NCI-H2196 (cell line): ENCODE results near the gene LTBP2.

Experiments
- DNase-seq: peaks from one replicate; lab custom pipeline; 2025; ENCODE audit not compliant: unreplicated experiment; lab: John Stamatoyannopoulos, UW

The LTBP2 gene

DNA sequence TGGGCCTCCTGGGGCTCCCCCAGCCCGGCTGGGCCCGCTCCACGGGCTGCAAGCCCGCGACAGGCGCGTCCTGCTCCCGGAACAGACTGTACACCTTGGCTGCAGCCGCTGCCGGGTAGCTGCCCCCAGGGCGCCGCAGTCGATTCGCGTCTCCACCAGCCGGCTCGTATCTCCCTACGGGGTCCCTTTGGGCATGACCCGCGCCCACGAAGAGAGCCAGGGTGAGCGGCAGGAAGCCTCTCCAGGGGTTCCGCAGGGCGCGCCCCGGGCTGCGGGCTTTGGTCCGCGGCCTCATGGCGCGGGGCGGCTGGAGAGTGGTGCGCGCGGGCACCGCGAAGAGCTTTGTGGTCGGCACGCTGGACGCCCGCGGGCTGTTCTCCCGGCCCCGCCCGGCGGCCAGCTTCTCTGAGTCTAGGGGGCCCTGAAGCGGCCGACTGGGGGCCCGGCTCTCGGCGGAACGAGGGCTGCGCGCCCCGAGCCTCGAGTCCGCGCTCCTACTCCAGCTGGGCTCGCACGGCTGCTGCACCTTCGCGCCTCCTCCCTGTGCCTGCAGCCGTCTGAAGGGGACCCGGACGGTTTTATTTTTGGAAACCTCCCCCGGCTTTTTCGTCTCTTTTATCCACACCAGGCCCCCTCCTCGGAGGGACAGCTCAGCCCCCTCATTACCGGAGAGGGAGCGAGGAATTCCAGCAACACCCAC is at the start of gene LTBP2:
Gene LTBP2, minus strand, starts transcription at position 588 of the 700 bp plus-strand sequence. Its CDS starts 293 bp downstream, at position 295.
- no peak for DNase-seq

DNA sequence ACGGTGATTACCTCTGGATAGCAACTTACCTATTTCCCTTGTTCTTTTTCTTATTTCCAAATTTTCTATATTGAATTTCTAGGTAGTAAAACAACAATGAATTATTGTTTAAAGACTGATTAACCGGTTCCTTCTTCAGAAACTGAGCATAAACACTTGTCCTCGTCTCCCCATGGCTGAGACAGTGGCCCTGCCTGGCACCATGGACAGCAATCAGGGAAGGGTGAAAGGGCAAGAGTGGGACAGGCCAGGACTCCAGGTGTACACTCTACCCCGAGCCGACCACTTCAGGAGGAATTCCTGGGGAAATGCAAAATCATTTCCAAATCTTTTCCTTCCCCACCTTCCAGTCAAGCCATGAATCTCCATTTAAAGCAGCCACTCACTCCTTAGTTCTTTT is 48.8 kb upstream of the LTBP2 start:
- no peak for DNase-seq

- no peak for DNase-seq
Measured at GRCh38 chr14:74660167-74660566, 48.1 kb upstream of the LTBP2 start.

DNA sequence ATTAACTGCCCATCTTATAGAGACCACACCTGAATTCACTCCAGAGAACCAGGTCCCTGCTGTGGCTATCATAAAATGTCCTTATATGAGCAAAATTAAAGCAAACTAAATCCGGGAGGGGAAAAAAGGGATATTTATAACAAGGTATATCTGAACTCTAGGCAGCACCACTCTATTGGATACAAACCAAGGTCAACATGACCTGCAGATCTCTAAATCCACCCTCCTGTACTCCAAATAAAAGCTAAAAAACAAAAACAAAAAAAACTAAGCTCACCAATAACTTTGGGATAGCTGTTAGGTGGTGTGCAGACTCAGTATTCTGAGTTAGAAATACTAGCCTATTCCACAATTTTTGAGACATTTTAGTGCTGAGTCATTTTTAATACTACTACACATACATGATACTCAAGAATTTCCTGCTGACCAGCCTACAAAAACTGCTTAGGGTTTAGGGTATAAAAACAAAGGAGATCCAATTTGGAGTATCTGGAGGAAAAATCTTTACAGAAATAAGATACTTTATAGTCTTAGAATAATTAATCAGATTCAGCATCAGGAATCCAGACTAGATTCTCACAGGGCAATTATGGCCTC is 46.6 kb upstream of the LTBP2 start:
- no peak for DNase-seq

DNA sequence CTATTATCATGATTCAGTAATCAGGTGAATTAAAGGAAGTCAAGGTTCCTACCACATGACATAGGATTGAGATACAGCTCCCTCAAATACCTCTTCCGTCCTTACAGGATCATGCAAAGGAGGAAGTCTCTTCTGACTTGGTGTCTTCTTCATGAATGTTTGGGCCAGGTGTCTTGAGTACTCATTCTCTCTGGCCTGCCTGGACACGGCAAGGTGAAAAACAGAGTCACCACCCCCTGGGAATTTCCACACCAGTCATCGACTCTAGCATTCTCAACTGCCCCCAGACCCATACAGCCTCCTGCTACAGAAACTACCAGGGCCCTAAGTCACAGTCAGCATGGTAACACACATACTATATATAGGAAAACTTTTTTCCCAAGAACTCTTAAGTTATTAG is 44.9 kb upstream of the LTBP2 start:
- no peak for DNase-seq

- DNase-seq = no peak
Measured at GRCh38 chr14:74655599-74656395, 43.8 kb upstream of the LTBP2 start.

DNA sequence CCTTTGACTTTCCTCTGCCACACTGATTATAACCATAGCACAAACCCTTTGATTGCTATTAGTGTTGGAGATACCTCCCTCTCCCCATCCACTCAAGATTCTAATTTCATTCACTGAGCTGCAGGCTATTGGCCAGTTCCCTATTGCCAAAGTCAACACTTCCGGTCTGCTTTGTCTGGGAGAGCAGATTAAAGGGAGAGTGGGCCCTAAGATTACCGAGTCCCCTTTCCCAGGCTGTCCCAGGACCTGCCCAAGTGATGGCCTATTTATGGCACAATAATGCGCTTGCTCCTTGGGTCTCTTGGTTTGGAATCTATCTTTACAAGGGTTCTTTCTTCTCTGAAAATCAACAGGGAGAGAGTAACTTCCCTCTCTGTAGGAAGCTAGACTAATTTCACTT is 42.9 kb upstream of the LTBP2 start:
- DNase-seq = no peak

DNA sequence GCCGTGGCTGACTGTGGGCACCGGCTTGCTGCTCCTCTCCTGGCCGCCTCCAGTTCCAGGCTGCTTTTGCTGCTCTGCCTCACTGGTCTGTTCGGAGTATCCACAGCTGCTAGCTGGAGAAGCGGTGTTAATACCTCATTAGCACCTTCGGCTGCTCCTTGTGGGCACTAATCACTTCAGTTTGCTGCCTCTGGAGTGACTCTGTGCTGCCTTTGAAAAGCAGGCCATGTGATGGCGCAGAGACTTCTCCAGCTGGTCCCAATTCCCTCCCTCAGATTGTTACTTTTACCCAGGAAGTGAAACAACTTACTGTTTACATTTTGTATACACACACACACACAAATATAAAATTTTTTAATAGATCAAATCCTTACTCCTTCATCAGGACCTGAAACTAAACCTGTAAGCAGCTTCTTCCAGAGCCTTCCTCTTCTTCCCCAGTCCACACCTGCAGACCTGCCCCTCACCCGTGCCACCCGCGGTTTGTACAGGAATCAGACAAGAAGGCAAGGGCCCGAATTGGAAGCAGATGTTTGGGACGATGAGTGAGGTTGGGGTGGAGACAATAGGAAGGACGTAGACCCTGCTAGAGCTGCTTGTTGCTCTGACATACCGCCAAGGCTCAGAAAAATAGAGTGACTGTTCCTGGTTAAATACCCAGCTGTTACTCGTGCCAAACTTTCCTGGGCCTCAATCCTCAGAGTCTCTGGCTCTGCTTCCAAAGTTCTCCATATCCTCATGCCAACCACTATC is 41.5 kb upstream of the LTBP2 start:
- DNase-seq = no peak

GRCh38 chr14:74652541-74652940 is 40.5 kb upstream of the LTBP2 start:
- DNase-seq = no peak

DNA sequence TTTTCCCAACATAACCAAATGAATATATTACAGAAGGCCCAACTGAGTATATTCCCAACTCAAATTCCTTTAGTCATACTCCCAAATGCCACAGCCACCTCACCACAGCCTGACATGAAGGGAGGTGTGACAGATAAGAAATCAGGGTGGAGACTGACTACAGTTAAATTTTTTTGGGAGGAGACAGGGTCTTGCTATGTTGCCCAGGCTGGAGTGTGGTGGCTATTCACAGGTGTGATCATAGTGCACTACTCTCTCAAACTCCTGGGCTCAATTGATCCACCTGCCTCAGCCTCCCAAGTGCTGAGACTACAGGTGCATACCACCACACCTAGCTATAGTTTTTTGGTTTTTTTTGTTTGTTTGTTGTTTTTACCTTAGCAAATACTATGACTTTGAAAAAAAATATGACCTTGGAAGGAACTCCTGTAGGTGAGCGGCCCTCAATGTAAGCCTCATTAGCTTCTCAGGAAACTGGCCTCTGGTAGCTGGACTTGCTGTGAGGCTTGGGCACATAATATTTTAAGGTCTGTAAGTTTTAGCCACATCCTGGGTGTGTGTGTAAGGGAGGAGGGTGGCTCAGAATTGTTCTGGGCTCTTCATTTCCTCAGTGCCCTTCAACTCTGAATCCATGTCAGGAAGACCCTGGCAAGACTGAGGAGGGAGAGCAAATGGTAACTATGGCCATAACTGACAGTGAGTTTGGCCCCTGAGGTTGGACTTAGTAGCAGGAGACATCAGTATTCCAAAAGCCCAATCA is 39.1 kb upstream of the LTBP2 start:
- DNase-seq = no peak

DNA sequence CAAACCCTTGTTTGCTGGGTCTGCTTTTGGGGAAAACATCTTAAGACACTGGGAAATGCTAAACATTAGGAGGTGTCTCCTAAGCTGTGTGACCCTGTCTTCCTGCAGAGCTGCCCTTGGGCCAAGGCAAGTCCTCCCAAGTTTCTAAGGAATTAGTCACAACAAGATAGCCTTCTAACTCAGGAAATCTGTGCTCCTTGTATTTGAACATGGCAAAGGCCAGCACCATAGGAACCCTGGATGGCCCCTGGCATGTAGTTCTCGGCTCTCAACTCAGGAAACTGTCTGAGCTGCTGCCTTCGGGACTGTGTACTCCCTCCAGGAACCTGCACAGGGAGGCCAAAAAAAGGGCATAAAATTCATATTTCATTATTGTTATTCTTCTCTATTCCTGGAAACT is 37.6 kb upstream of the LTBP2 start:
- no peak for DNase-seq

DNA sequence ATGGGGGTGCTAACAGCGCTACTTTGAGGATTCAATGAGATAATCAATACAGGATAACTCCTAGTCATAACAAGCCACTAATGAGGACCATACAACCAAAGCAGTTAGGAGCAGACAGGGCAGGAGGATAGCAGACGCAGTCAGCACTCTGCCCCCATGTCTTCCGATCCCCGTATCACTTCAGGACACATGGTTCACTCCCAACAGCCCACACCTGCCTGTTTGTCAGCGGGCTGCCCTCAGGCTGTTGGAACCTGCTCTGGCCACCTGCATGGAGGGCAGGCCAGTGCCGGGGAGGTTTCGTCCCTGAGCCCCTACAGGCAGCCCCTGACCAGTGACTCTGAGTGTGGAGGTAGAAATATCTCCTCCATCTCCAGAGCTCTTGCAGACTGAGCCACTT is 37.1 kb upstream of the LTBP2 start:
- DNase-seq = no peak

- no peak for DNase-seq
Measured at GRCh38 chr14:74648601-74649000, 36.6 kb upstream of the LTBP2 start.

DNA sequence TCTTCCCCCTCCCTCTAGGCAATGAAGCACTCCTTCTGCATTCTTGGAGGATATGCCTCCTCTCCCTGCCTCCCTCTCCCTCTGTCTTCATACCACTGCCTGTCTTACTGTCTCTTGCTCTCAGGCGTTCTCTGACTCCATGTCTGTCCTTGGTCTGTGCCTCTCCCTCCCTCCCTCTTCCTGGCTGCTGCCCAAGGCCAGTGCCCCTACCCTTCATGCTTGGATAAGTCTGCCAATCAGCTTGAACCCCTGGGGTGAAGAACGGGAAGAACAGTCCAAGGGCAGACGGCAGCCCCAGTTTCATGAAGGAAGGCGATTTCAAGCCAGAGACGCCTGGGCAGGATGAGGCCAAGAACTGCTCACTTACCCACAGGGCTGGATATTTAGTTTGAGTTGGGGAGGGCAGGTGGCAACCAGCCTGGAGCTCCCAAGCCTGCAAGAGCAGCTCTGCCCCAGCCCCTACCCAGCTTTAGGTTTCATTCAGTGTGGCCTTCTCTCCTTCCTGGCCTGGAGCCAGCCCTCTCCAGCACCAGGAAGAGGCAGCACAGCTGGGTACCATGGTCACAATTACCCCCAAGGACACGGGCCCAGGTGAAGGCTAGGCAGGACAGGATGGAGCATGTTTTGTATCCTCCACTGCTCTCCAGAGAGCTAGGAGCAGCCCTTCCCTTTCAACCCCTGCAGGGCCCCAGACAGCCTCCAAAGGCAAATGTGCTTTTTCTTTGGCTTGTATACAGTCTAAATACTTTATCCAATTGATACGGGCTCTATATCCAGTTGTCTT is 35.8 kb upstream of the LTBP2 start:
- peak; percentile 75 for DNase-seq

- DNase-seq = no peak
Measured at GRCh38 chr14:74647061-74647677, 35.1 kb upstream of the LTBP2 start.

DNA sequence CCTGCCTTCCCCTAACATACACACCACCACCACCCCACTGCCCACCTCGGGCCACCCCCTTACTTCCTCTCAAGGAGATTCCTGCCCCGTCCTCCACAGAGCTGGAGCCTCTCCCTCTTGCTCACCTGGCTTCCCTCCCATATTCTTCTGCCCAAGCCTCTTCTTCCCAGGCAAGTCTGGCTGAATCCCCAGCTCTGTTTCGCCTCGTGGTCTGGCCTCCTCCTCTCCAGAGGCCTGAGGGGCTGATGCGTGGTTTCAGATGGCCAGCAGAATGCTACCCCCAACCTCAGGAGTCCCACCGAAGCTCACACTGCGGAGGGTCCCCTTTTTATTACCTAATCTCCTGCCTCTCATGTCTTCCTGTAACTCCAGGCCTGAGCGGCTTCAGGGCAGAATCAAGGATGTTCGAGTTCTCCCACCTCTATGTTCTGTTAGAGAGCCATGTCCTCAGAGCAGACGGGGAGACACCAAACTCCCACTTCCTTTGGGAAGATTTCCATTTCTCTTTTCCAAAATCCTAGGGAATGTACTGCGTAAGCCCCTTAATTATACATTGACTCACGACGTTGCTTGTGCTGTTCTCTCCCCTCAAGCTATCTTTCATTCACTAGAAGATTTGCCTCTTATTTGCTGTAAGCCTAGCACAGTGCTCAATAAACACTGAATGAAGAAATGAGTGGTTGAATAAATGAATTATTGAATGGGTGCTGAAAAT is 33.9 kb upstream of the LTBP2 start:
- DNase-seq = no peak

DNA sequence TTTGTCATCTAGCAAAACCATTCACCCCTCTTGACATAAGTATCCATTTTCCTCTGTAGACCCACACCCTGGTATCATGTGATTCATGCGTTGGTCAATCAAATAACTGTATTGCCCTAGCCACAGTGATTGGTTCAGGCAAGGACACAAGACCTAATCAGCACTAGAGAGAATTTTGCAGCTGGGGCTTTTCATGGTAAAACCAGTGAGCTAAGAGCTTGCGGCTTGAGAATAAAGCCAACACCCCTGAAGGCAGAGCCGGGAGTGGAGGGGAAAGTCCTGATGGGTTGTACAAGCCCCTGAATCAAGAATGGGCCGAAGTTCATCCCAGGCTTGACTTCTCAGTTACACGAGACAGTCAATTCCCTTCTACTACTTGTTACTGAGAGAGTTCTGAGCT is 33.2 kb upstream of the LTBP2 start:
- no peak for DNase-seq

DNA sequence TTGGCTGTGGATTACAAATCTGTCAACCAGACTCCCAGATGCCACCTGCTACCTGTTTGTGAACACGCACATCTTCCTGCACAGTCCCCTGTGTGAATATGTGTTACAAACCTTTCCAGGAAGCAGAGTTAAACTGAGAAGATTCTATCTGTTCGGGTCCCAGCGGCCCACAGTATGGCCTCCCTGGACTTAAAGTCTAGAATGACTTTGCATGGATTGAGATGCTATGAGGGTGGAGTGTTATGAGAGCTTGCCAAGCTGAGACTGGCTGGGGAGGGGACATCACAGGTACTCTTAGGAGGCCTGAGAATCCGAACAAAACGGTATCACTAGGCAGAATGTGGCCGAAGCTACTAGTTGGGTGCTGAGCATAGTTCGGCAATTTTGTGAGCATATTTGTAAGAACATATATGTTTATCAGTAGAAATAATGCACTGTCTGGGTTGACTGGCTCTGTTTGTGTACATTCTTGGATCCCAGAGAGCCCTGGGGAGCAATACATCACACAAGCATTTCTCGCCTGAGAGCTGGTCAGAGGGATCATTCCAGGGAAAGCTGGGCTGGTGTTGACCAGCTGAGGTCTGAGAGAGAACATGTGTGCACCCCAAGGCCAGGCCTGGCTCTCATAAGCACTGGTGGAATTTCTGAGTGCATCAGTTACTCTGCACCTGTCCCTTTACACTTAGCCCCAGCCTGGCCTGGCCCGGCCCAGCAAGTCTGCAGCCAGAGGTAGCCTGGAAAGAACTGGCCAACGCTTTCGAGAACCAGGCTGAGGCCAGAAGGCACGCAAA is 29.8 kb upstream of the LTBP2 start:
- DNase-seq = no peak
